ENCODE data around the gene IRAK2.
"Not testable (repeated sequence)": the region's sequence is repeated elsewhere in the genome, so short reads cannot be mapped to it uniquely, and the experiment has no call there.

Gene IRAK2

GRCh38 chr3:10164546-10165393, at the start of gene IRAK2:
IRAK2 (plus strand) TSS chr3:10164919; CDS start chr3:10164955, 36 bp downstream.
- DNase-seq: peak; percentile 44 to 60

- peak; percentile 92 to 95 for DNase-seq
Observed at GRCh38 chr3:10115326-10116137, 49.2 kb upstream of the IRAK2 start, which contains the start of gene BRK1. BRK1 (plus strand) TSS chr3:10115675; CDS start chr3:10115702, 27 bp downstream.

- DNase-seq: peak in 1 of 2 donors; percentile 11
Observed at GRCh38 chr3:10116138-10116460, 48.6 kb upstream of the IRAK2 start.

- DNase-seq: no peak
Observed at GRCh38 chr3:10116928-10117327, 47.8 kb upstream of the IRAK2 start.

- no peak for DNase-seq
Observed at GRCh38 chr3:10119376-10119775, 45.3 kb upstream of the IRAK2 start.

GRCh38 chr3:10121064-10121463, 43.7 kb upstream of the IRAK2 start:
- no peak for DNase-seq

- DNase-seq: no peak
Observed at GRCh38 chr3:10122724-10123123, 42.0 kb upstream of the IRAK2 start.

- not testable (repeated sequence) for DNase-seq
Observed at GRCh38 chr3:10135872-10136271, 28.8 kb upstream of the IRAK2 start.

- no peak for DNase-seq
Observed at GRCh38 chr3:10136426-10137005, 28.2 kb upstream of the IRAK2 start.

- DNase-seq: no peak
Observed at GRCh38 chr3:10137178-10137577, 27.5 kb upstream of the IRAK2 start.

GRCh38 chr3:10140996-10141546, 23.6 kb upstream of the IRAK2 start:
- no peak for DNase-seq

- DNase-seq: peak in 1 of 2 donors; percentile 5
Observed at GRCh38 chr3:10142707-10143560, 21.8 kb upstream of the IRAK2 start.

GRCh38 chr3:10145685-10146084, 19.0 kb upstream of the IRAK2 start:
- DNase-seq: no peak

- no peak for DNase-seq
Observed at GRCh38 chr3:10149226-10149625, 15.5 kb upstream of the IRAK2 start.

- DNase-seq: no peak
Observed at GRCh38 chr3:10150987-10151386, 13.7 kb upstream of the IRAK2 start.

GRCh38 chr3:10154335-10155122, 10.2 kb upstream of the IRAK2 start:
- DNase-seq: no peak

GRCh38 chr3:10155123-10155472, 9.6 kb upstream of the IRAK2 start:
- no peak for DNase-seq

GRCh38 chr3:10155658-10156057, 9.1 kb upstream of the IRAK2 start:
- DNase-seq: no peak

- no peak for DNase-seq
Observed at GRCh38 chr3:10157031-10157430, 7.7 kb upstream of the IRAK2 start.

GRCh38 chr3:10158555-10158954, 6.2 kb upstream of the IRAK2 start:
- DNase-seq: not testable (repeated sequence)

- DNase-seq: no peak
Observed at GRCh38 chr3:10160346-10160745, 4.4 kb upstream of the IRAK2 start.

GRCh38 chr3:10160925-10161324, 3.8 kb upstream of the IRAK2 start:
- no peak for DNase-seq

Measured in activated CD4-positive, alpha-beta T cell treated with anti-CD3 and anti-CD28 coated beads for 4 hours (primary cell).